Measurements from ENCODE around the gene TAAR1. TPM values are rescaled to one million over a fixed set of nuclear protein-coding genes. Genes with fewer than 3 reads are reported as not detected.

TAAR1 gene
- total and polyA plus RNA-seq, 2 donors (not counting 1 experiment from before 2014, with no cell fraction given), result not detected

DNA sequence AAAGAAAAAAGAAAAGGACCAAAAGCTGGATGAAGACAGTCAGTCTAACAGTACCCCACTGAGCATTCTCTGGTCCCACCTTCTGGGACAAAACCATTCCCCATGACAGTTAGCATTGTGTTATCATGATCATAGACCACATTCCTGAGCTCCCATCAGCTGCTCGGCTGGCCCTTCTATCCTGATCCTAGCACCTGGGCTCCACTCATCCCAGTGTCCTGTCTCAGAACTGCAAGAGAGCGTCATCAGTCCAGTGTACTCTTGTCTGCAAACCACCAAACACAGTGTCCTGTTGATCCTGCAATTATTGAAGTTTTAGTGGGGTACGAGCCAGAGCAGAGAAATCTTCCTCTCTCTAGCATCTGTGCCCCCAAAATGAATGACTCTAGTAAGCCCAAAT lies 16.0 kb upstream of the TAAR1 start:
- Histone ChIP-seq H3K27me3 (ENCODE audit: control insufficient read depth, insufficient read depth, low read length) (no peaks in the 10 kb centered on the region), H3K79me2 (ENCODE audit: control insufficient read depth, insufficient read depth, low read length) (no peaks in the 10 kb centered on the region), H3K27ac (ENCODE audit: insufficient read depth, low read length) (no peak overlapping the region), H3K36me3 (ENCODE audit: control insufficient read depth, insufficient read depth, low read length) (no peaks in the 10 kb centered on the region), H3K4me2 (ENCODE audit: extremely low read depth, insufficient read depth, low read length) (no peak overlapping the region), H4K20me1 (ENCODE audit: control insufficient read depth, extremely low read depth, insufficient read depth, low read length) (no peaks in the 10 kb centered on the region), H3K4me3 (replicated peaks in 1 of 4; ENCODE audit: control extremely low read depth in 1 of 4, insufficient read depth in 1 of 4, low read depth in 3 of 4, low read length in 4 of 4) (no peak overlapping the region), H2AFZ (ENCODE audit: low read length) (no peak overlapping the region), H3K9ac (ENCODE audit: insufficient read depth, low read length) (no peak overlapping the region), H3K4me1 (ENCODE audit: control insufficient read depth, extremely low read depth, insufficient read depth, low read length) (no peaks in the 10 kb centered on the region), H3K9me3 (ENCODE audit: control insufficient read depth, insufficient read depth, low read depth, low read length) (no peaks in the 10 kb centered on the region)
- no peak for DNase-seq (ENCODE audit: low read depth in 2 of 2)
- TF ChIP-seq, protein P1, sequence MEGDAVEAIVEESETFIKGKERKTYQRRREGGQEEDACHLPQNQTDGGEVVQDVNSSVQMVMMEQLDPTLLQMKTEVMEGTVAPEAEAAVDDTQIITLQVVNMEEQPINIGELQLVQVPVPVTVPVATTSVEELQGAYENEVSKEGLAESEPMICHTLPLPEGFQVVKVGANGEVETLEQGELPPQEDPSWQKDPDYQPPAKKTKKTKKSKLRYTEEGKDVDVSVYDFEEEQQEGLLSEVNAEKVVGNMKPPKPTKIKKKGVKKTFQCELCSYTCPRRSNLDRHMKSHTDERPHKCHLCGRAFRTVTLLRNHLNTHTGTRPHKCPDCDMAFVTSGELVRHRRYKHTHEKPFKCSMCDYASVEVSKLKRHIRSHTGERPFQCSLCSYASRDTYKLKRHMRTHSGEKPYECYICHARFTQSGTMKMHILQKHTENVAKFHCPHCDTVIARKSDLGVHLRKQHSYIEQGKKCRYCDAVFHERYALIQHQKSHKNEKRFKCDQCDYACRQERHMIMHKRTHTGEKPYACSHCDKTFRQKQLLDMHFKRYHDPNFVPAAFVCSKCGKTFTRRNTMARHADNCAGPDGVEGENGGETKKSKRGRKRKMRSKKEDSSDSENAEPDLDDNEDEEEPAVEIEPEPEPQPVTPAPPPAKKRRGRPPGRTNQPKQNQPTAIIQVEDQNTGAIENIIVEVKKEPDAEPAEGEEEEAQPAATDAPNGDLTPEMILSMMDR (conservative IDR thresholded peaks at IDR 0.05 in 1 of 2, IDR thresholded peaks at IDR 0.05 in 1 of 2; ENCODE audit: low read depth in 1 of 2, low read length in 2 of 2), result no peak
- no peak for TF ChIP-seq EZH2 (IDR thresholded peaks at IDR 0.05; ENCODE audit: low read length, missing control alignments)

DNA sequence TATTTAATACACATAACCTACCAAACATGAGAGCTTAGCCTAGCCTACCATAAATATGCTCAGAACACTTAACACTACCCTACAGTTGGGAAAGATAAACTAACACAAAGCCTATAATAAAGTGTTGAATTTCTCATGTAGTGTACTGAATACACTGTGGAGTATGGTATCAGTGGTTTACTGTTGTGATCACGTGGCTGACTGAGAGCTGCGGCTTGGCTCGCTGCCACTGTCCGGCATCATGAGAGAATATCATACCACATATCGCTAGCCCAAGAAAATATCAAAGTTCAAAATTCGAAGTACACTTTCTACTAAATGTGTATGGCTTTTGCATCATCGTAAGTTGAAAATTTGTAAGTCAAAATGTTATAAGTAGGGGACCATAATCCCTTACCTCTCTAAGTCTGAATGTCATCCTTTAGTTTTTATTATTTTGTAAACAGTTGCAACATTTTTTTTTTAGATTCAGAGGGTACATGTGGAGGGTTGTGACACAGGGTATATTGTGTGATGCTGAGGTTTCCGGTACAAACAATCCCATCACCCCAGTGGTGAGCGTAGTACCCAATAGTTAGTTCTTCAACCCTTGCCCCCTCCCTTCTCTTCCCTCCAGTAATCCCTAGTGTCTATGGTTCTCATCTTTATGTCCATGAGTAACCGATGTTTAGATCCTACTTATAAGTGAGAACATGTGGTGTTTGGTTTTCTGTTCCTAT lies 14.6 kb upstream of the TAAR1 start:
- Histone ChIP-seq H3K4me3 (replicated peaks in 1 of 4; ENCODE audit: control extremely low read depth in 1 of 4, insufficient read depth in 1 of 4, low read depth in 3 of 4, low read length in 4 of 4) (no peak overlapping the region), H3K9ac (ENCODE audit: insufficient read depth, low read length) (no peak overlapping the region), H3K79me2 (ENCODE audit: control insufficient read depth, insufficient read depth, low read length) (no peaks in the 10 kb centered on the region), H3K27me3 (ENCODE audit: control insufficient read depth, insufficient read depth, low read length) (no peaks in the 10 kb centered on the region), H3K9me3 (ENCODE audit: control insufficient read depth, insufficient read depth, low read depth, low read length) (no peaks in the 10 kb centered on the region), H3K36me3 (ENCODE audit: control insufficient read depth, insufficient read depth, low read length) (no peaks in the 10 kb centered on the region), H3K4me2 (ENCODE audit: extremely low read depth, insufficient read depth, low read length) (no peak overlapping the region), H2AFZ (ENCODE audit: low read length) (no peak overlapping the region), H3K27ac (ENCODE audit: insufficient read depth, low read length) (no peak overlapping the region), H3K4me1 (ENCODE audit: control insufficient read depth, extremely low read depth, insufficient read depth, low read length) (no peaks in the 10 kb centered on the region), H4K20me1 (ENCODE audit: control insufficient read depth, extremely low read depth, insufficient read depth, low read length) (no peaks in the 10 kb centered on the region)
- TF ChIP-seq, protein P1 (conservative IDR thresholded peaks at IDR 0.05 in 1 of 2, IDR thresholded peaks at IDR 0.05 in 1 of 2; ENCODE audit: low read depth in 1 of 2, low read length in 2 of 2), result no peak
- no peak for TF ChIP-seq EZH2 (IDR thresholded peaks at IDR 0.05; ENCODE audit: low read length, missing control alignments)
- DNase-seq (ENCODE audit: low read depth in 2 of 2), result peak in 1 of 2 donors; percentile 18

DNA sequence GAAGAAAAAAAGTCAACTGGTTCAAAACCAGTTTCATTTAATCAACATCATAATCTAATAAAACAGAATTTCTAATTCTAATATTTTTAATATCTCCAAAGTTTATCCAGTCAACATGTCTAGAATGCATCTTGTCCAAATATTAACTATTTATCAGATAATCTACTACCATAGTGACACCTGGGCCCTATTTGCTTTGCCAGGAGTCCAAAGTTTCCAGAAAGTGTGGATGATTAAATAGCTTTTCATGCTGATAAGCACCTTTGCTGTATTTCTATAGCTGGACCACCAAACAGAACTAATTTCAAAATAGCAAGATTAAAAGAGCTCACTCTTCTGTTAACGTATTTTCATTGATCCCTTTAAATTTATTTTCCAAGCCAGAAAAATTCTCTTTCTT lies 12.3 kb upstream of the TAAR1 start:
- H3K9ac ChIP-seq (ENCODE audit: insufficient read depth, low read length), result no peak overlapping the region
- no peaks in the 10 kb centered on the region for H3K79me2 ChIP-seq (ENCODE audit: control insufficient read depth, insufficient read depth, low read length)
- TF ChIP-seq, protein P1 (conservative IDR thresholded peaks at IDR 0.05 in 1 of 2, IDR thresholded peaks at IDR 0.05 in 1 of 2; ENCODE audit: low read depth in 1 of 2, low read length in 2 of 2), result no peak
- TF ChIP-seq EZH2 (IDR thresholded peaks at IDR 0.05; ENCODE audit: low read length, missing control alignments), result no peak
- no peaks in the 10 kb centered on the region for H3K27me3 ChIP-seq (ENCODE audit: control insufficient read depth, insufficient read depth, low read length)
- H3K4me1 ChIP-seq (ENCODE audit: control insufficient read depth, extremely low read depth, insufficient read depth, low read length), result no peaks in the 10 kb centered on the region
- no peak for DNase-seq (ENCODE audit: low read depth in 2 of 2)
- H2AFZ ChIP-seq (ENCODE audit: low read length), result no peak overlapping the region
- no peaks in the 10 kb centered on the region for H4K20me1 ChIP-seq (ENCODE audit: control insufficient read depth, extremely low read depth, insufficient read depth, low read length)
- no peaks in the 10 kb centered on the region for H3K36me3 ChIP-seq (ENCODE audit: control insufficient read depth, insufficient read depth, low read length)
- no peaks in the 10 kb centered on the region for H3K9me3 ChIP-seq (ENCODE audit: control insufficient read depth, insufficient read depth, low read depth, low read length)
- no peak overlapping the region for H3K4me3 ChIP-seq (replicated peaks in 1 of 4; ENCODE audit: control extremely low read depth in 1 of 4, insufficient read depth in 1 of 4, low read depth in 3 of 4, low read length in 4 of 4)
- no peak overlapping the region for H3K4me2 ChIP-seq (ENCODE audit: extremely low read depth, insufficient read depth, low read length)
- H3K27ac ChIP-seq (ENCODE audit: insufficient read depth, low read length), result no peak overlapping the region

Data from fibroblast of lung (primary cell).